ENCODE measurements around the gene ELOVL5. TPM values are rescaled to one million over a fixed set of nuclear protein-coding genes. Genes with fewer than 3 reads are reported as not detected.

Gene ELOVL5
- total and polyA plus RNA-seq, 4 donors: 22.8 to 75.5 (median 46.0) TPM

GRCh38 chr6:53258076-53258773 is 90.5 kb downstream of the ELOVL5 start:
- no peak for ATAC-seq (ENCODE audit: low FRiP score)
- peaks cover 6 to 11% of the 10 kb centered on the region in 2 donors for H3K36me3 ChIP-seq (ENCODE audit: control insufficient read depth in 1 of 2, insufficient read depth in 2 of 2, low read length in 1 of 2)
- no peak overlapping the region for H3K27ac ChIP-seq (ENCODE audit: low read depth in 1 of 2, low read length in 2 of 2)
- no peak for DNase-seq
- intact Hi-C loops (cut with DNase I): no loop called here
- H3K4me3 ChIP-seq (ENCODE audit: low read length in 2 of 2): no peak overlapping the region
- H3K9me3 ChIP-seq (ENCODE audit: control insufficient read depth, low read length): no peaks in the 10 kb centered on the region
- H3K27me3 ChIP-seq (ENCODE audit: control insufficient read depth in 1 of 2, insufficient read depth in 2 of 2, low read length in 1 of 2): no peaks in the 10 kb centered on the region
- no peaks in the 10 kb centered on the region for H3K4me1 ChIP-seq (ENCODE audit: control insufficient read depth in 1 of 2, insufficient read depth in 2 of 2, low read length in 2 of 2)
- 96 to 97% methylated on average over 2 of the region's 2 CpGs for WGBS, 2 donors

DNA sequence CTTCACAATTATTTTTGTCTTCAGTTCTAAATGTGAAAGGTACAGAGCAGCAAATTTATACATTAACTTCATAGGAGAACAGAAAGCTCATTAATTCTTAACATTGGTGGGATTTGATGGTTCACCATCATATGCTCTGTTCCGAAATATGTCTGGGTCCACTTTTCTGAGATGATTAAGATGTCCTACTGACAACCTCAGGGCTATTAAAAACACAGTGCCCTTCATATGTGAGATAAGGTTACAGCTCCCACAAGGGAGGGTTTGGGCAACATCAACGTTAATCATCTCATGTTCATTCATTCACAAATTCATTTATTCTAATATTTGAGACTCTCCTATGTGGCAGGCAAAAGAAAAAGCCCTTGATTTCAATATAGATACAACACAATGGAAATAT is 91.2 kb downstream of the ELOVL5 start:
- Histone ChIP-seq H3K9me3 (ENCODE audit: control insufficient read depth, low read length) (no peaks in the 10 kb centered on the region), H3K4me3 (ENCODE audit: low read length in 2 of 2) (no peak overlapping the region), H3K27me3 (ENCODE audit: control insufficient read depth in 1 of 2, insufficient read depth in 2 of 2, low read length in 1 of 2) (no peaks in the 10 kb centered on the region), H3K36me3 (ENCODE audit: control insufficient read depth in 1 of 2, insufficient read depth in 2 of 2, low read length in 1 of 2) (peaks cover 6 to 11% of the 10 kb centered on the region in 2 donors), H3K4me1 (ENCODE audit: control insufficient read depth in 1 of 2, insufficient read depth in 2 of 2, low read length in 2 of 2) (no peaks in the 10 kb centered on the region), H3K27ac (ENCODE audit: low read depth in 1 of 2, low read length in 2 of 2) (no peak overlapping the region)
- intact Hi-C loops (cut with DNase I): no loop called here
- WGBS, 2 donors: 60 to 62% methylated on average over 2 of the region's 2 CpGs
- DNase-seq: no peak
- ATAC-seq (ENCODE audit: low FRiP score): no peak

GRCh38 chr6:53257001-53257400 is 91.7 kb downstream of the ELOVL5 start:
- intact Hi-C loops (cut with DNase I): no loop called here
- H3K4me3 ChIP-seq (ENCODE audit: low read length in 2 of 2): no peak overlapping the region
- ATAC-seq (ENCODE audit: low FRiP score): no peak
- H3K27me3 ChIP-seq (ENCODE audit: control insufficient read depth in 1 of 2, insufficient read depth in 2 of 2, low read length in 1 of 2): no peaks in the 10 kb centered on the region
- no peaks in the 10 kb centered on the region for H3K4me1 ChIP-seq (ENCODE audit: control insufficient read depth in 1 of 2, insufficient read depth in 2 of 2, low read length in 2 of 2)
- WGBS, 2 donors: 66 to 69% methylated on average over 3 of the region's 3 CpGs
- H3K36me3 ChIP-seq (ENCODE audit: control insufficient read depth in 1 of 2, insufficient read depth in 2 of 2, low read length in 1 of 2): peaks cover 6 to 11% of the 10 kb centered on the region in 2 donors
- no peak for DNase-seq
- no peak overlapping the region for H3K27ac ChIP-seq (ENCODE audit: low read depth in 1 of 2, low read length in 2 of 2)
- no peaks in the 10 kb centered on the region for H3K9me3 ChIP-seq (ENCODE audit: control insufficient read depth, low read length)

GRCh38 chr6:53252177-53252692 is 96.5 kb downstream of the ELOVL5 start:
- no peak for ATAC-seq (ENCODE audit: low FRiP score)

DNA sequence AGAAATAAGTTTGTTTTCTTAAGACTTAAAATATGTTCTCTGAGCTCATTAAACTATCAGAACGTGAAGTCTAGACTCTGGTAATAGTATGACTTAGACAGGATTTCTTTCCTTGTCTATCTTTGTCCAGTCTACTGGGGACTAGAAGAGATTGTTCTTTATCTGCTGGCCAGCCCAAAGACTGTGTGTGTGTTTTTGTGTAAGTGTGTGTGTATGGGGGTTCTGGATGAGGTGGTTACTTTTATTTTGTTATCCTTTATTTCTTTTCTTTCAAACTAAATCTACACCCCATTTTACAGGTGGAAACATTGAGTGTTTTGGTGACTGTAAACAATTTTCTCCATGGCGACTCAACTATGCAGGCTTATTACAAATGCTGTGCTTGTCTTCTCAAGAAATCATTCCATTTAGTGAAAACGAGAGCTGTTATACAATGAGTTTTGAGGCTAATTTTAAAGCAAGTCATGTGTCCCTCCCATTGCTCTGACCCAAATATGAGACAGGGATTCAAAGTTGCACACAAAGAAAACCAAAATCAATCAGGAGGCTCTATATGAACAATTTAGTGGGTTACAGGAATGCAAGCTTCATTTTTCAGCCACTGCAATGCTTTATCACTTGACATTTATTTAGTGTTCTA is 97.6 kb downstream of the ELOVL5 start:
- Histone ChIP-seq H3K27ac (ENCODE audit: low read depth in 1 of 2, low read length in 2 of 2) (peak overlapping the region; percentile 3 to 57), H3K36me3 (ENCODE audit: control insufficient read depth in 1 of 2, insufficient read depth in 2 of 2, low read length in 1 of 2) (no peaks in the 10 kb centered on the region), H3K27me3 (ENCODE audit: control insufficient read depth in 1 of 2, insufficient read depth in 2 of 2, low read length in 1 of 2) (no peaks in the 10 kb centered on the region), H3K4me3 (ENCODE audit: low read length in 2 of 2) (no peak overlapping the region), H3K9me3 (ENCODE audit: control insufficient read depth, low read length) (no peaks in the 10 kb centered on the region), H3K4me1 (ENCODE audit: control insufficient read depth in 1 of 2, insufficient read depth in 2 of 2, low read length in 2 of 2) (peaks cover 3 to 4% of the 10 kb centered on the region in 2 donors)
- no peak for DNase-seq
- intact Hi-C loops (cut with DNase I): no loop called here
- ATAC-seq (ENCODE audit: low FRiP score): peak; percentile 42
- 20 to 22% methylated on average over 3 of the region's 3 CpGs for whole genome bisulfite sequencing, 2 donors

More at GRCh38 chr6:53252177-53252692, 96.5 kb downstream of the ELOVL5 start:
- Histone ChIP-seq H3K4me3 (ENCODE audit: low read length in 2 of 2) (no peak overlapping the region), H3K27me3 (ENCODE audit: control insufficient read depth in 1 of 2, insufficient read depth in 2 of 2, low read length in 1 of 2) (no peaks in the 10 kb centered on the region), H3K36me3 (ENCODE audit: control insufficient read depth in 1 of 2, insufficient read depth in 2 of 2, low read length in 1 of 2) (no peaks in the 10 kb centered on the region), H3K27ac (ENCODE audit: low read depth in 1 of 2, low read length in 2 of 2) (no peak overlapping the region), H3K4me1 (ENCODE audit: control insufficient read depth in 1 of 2, insufficient read depth in 2 of 2, low read length in 2 of 2) (peaks cover 3 to 4% of the 10 kb centered on the region in 2 donors), H3K9me3 (ENCODE audit: control insufficient read depth, low read length) (no peaks in the 10 kb centered on the region)
- no peak for DNase-seq
- WGBS, 2 donors: 77 to 78% methylated on average over 3 of the region's 3 CpGs
- intact Hi-C loops (cut with DNase I): no loop called here

- Histone ChIP-seq H3K36me3 (ENCODE audit: control insufficient read depth in 1 of 2, insufficient read depth in 2 of 2, low read length in 1 of 2) (no peaks in the 10 kb centered on the region), H3K4me1 (ENCODE audit: control insufficient read depth in 1 of 2, insufficient read depth in 2 of 2, low read length in 2 of 2) (peaks cover 3 to 4% of the 10 kb centered on the region in 2 donors), H3K27ac (ENCODE audit: low read depth in 1 of 2, low read length in 2 of 2) (peak overlapping the region; percentile 57 to 94), H3K9me3 (ENCODE audit: control insufficient read depth, low read length) (no peaks in the 10 kb centered on the region), H3K27me3 (ENCODE audit: control insufficient read depth in 1 of 2, insufficient read depth in 2 of 2, low read length in 1 of 2) (no peaks in the 10 kb centered on the region), H3K4me3 (ENCODE audit: low read length in 2 of 2) (no peak overlapping the region)
- ATAC-seq (ENCODE audit: low FRiP score) (peak; percentile 39), DNase-seq (no peak)
- 17% methylated on average over 8 of the region's 8 CpGs for WGBS, 2 donors
- intact Hi-C loops (cut with DNase I): no loop called here
Observed at GRCh38 chr6:53250176-53251032, 98.3 kb downstream of the ELOVL5 start.

GRCh38 chr6:53246924-53247323 is 101.8 kb downstream of the ELOVL5 start:
- Histone ChIP-seq H3K27ac (ENCODE audit: low read depth in 1 of 2, low read length in 2 of 2) (no peak overlapping the region), H3K4me1 (ENCODE audit: control insufficient read depth in 1 of 2, insufficient read depth in 2 of 2, low read length in 2 of 2) (peaks cover 3 to 4% of the 10 kb centered on the region in 2 donors), H3K36me3 (ENCODE audit: control insufficient read depth in 1 of 2, insufficient read depth in 2 of 2, low read length in 1 of 2) (no peaks in the 10 kb centered on the region), H3K27me3 (ENCODE audit: control insufficient read depth in 1 of 2, insufficient read depth in 2 of 2, low read length in 1 of 2) (no peaks in the 10 kb centered on the region), H3K9me3 (ENCODE audit: control insufficient read depth, low read length) (no peaks in the 10 kb centered on the region), H3K4me3 (ENCODE audit: low read length in 2 of 2) (no peak overlapping the region)
- 72 to 81% methylated on average over 2 of the region's 2 CpGs for WGBS, 2 donors
- intact Hi-C loops (cut with DNase I): no loop called here
- no peak for ATAC-seq (ENCODE audit: low FRiP score)
- DNase-seq: no peak

DNA sequence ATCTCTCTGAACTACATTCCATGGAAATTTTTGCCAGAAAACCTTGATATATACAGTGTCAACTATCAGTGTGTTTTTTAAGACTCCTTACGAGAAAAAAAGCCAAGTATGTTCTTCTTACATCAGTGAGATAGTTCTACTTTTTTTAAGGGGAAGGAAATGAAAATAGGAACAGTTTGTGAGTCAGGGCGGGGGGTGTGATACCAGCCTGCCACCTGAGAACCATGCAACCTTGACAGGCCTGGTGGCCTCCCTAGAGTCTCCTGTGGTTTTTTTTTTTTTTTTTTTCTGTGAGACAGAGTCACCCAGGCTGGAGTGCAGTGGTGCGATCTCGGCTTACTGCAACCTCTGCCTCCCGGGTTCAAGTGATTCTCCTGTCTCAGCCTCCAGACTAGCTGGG is 103.8 kb downstream of the ELOVL5 start:
- H3K4me1 ChIP-seq (ENCODE audit: control insufficient read depth in 1 of 2, insufficient read depth in 2 of 2, low read length in 2 of 2): peaks cover 3 to 4% of the 10 kb centered on the region in 2 donors
- ATAC-seq (ENCODE audit: low FRiP score): no peak

More for the DNA sequence above, 103.8 kb downstream of the ELOVL5 start:
- Histone ChIP-seq H3K27me3 (ENCODE audit: control insufficient read depth in 1 of 2, insufficient read depth in 2 of 2, low read length in 1 of 2) (no peaks in the 10 kb centered on the region), H3K27ac (ENCODE audit: low read depth in 1 of 2, low read length in 2 of 2) (no peak overlapping the region), H3K4me3 (ENCODE audit: low read length in 2 of 2) (no peak overlapping the region), H3K9me3 (ENCODE audit: control insufficient read depth, low read length) (no peaks in the 10 kb centered on the region), H3K36me3 (ENCODE audit: control insufficient read depth in 1 of 2, insufficient read depth in 2 of 2, low read length in 1 of 2) (no peaks in the 10 kb centered on the region)
- intact Hi-C loops (cut with DNase I): no loop called here
- no peak for DNase-seq
- WGBS, 2 donors: 88 to 91% methylated on average over 5 of the region's 5 CpGs

Data from aorta (tissue), 5 donors.